GM12872 (cell line): Measurements from ENCODE around the gene ZNF691.

ENCODE experiments used
- CTCF ChIP-seq: IDR thresholded peaks from 3 replicates; pipeline ENCODE4 v1.5.1; 2011; ENCODE audit warnings: low read depth, mild to moderate bottlenecking, low read length, moderate library complexity; ENCODE audit not compliant: insufficient read depth

The ZNF691 gene

GRCh38 chr1:42891465-42892138 lies 45.2 kb downstream of the ZNF691 start:
- TF ChIP-seq CTCF, result no peak
